Liver (tissue), 3 donors: ENCODE results near the gene CCDC39.

Experiments used
- GABPA ChIP-seq, 2 donors: IDR thresholded peaks in 1 of 2; conservative IDR thresholded peaks in 1 of 2; 2 replicates each; pipeline ENCODE4 v1.6.1; 2016; ENCODE audit warnings: antibody characterized with exemption in 2 of 2, mild to moderate bottlenecking in 1 of 2, moderate library complexity in 1 of 2
- RAD21 ChIP-seq, 2 donors: IDR thresholded peaks; 2 replicates each; pipeline ENCODE4 v1.6.1; 2016; ENCODE audit warnings: antibody characterized with exemption in 2 of 2, mild to moderate bottlenecking in 2 of 2
- RXRA ChIP-seq, 2 donors: IDR thresholded peaks; 2 replicates each; pipeline ENCODE4 v1.6.1; 2017 to 2018; ENCODE audit warnings: antibody characterized with exemption in 2 of 2, mild to moderate bottlenecking in 1 of 2
- TF ChIP-seq, protein P1 (sequence below): fragments of 150-350 bp; IDR thresholded peaks from 2 replicates; pipeline ENCODE4 v1.5.1; 2017; ENCODE audit warnings: improper control_type of control experiment, low read depth, low read length; ENCODE audit not compliant: missing input control
- TF ChIP-seq, protein P2 (sequence below): IDR thresholded peaks from 2 replicates; pipeline ENCODE4 v1.6.1; 2016; ENCODE audit warnings: antibody characterized with exemption, mild to moderate bottlenecking
- donor health status: healthy.
- donor health status: healthy.

DNA sequence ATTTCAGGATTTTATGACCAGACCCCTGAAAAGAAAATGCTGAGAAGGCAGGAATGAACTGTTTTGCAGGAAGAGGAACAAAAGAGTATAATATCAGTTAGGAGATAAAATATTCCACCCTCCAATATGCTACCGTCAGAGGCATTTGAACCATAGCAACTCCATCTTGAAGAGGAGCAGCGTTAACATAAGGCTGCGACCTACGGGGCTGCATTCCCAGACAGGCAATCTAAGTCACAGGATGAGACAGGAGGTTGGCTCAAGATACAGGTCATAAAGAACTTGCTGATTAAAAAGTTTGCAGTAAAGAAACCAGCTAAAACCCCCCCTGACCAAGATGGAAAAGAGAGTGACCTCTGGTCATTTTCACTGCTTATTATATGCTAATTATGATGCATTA, 22.9 kb downstream of the CCDC39 start:
- TF ChIP-seq, protein P1, sequence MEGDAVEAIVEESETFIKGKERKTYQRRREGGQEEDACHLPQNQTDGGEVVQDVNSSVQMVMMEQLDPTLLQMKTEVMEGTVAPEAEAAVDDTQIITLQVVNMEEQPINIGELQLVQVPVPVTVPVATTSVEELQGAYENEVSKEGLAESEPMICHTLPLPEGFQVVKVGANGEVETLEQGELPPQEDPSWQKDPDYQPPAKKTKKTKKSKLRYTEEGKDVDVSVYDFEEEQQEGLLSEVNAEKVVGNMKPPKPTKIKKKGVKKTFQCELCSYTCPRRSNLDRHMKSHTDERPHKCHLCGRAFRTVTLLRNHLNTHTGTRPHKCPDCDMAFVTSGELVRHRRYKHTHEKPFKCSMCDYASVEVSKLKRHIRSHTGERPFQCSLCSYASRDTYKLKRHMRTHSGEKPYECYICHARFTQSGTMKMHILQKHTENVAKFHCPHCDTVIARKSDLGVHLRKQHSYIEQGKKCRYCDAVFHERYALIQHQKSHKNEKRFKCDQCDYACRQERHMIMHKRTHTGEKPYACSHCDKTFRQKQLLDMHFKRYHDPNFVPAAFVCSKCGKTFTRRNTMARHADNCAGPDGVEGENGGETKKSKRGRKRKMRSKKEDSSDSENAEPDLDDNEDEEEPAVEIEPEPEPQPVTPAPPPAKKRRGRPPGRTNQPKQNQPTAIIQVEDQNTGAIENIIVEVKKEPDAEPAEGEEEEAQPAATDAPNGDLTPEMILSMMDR: no peak
- TF ChIP-seq RXRA (IDR thresholded peaks at IDR 0.05): no peak
- TF ChIP-seq, protein P2, sequence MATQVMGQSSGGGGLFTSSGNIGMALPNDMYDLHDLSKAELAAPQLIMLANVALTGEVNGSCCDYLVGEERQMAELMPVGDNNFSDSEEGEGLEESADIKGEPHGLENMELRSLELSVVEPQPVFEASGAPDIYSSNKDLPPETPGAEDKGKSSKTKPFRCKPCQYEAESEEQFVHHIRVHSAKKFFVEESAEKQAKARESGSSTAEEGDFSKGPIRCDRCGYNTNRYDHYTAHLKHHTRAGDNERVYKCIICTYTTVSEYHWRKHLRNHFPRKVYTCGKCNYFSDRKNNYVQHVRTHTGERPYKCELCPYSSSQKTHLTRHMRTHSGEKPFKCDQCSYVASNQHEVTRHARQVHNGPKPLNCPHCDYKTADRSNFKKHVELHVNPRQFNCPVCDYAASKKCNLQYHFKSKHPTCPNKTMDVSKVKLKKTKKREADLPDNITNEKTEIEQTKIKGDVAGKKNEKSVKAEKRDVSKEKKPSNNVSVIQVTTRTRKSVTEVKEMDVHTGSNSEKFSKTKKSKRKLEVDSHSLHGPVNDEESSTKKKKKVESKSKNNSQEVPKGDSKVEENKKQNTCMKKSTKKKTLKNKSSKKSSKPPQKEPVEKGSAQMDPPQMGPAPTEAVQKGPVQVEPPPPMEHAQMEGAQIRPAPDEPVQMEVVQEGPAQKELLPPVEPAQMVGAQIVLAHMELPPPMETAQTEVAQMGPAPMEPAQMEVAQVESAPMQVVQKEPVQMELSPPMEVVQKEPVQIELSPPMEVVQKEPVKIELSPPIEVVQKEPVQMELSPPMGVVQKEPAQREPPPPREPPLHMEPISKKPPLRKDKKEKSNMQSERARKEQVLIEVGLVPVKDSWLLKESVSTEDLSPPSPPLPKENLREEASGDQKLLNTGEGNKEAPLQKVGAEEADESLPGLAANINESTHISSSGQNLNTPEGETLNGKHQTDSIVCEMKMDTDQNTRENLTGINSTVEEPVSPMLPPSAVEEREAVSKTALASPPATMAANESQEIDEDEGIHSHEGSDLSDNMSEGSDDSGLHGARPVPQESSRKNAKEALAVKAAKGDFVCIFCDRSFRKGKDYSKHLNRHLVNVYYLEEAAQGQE: no peak
- no peak for TF ChIP-seq GABPA (IDR thresholded peaks at IDR 0.05 in 1 of 2, conservative IDR thresholded peaks at IDR 0.05 in 1 of 2)
- TF ChIP-seq RAD21 (IDR thresholded peaks at IDR 0.05): no peak
